Measurements from ENCODE around the gene TNRC6C.

TNRC6C gene

DNA sequence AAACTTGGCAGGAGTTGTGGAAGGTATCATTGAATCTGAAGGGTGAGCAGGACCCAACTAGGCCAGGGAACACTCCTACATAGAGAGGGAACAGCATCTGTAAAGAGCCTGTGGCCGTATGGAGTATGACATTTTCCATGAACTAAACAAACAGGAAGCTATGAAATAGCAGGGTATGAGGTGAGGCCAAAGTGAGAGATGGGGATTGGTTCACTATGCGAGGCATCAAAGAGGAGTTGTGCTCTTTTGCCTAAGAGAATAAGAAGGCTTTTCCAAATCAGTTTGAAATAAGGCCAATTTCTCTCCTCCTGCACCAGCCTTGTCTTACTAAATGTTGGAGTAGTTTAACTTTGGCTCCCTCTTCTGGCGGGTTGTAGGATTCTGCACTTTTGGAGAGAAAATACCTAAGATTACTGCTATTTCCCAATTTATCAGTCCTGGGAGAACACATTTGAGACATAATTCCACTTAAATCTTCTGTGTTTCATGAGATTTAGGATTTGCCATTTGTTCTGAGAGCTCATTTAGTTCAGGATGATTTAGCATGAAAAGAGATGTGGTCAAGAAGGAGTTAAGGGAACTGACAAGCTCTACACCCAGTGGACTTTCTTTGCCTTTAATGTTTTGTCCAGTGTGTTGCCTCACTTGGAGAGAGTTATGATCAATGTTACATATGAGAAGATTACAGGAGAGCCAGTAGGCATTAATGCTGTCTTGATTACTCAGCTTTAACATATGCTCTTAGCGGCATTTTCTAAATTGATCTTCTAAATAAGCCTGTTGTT lies 55.4 kb downstream of the TNRC6C start:
- DNase-seq (ENCODE audit: low read depth), result peak; percentile 76

DNA sequence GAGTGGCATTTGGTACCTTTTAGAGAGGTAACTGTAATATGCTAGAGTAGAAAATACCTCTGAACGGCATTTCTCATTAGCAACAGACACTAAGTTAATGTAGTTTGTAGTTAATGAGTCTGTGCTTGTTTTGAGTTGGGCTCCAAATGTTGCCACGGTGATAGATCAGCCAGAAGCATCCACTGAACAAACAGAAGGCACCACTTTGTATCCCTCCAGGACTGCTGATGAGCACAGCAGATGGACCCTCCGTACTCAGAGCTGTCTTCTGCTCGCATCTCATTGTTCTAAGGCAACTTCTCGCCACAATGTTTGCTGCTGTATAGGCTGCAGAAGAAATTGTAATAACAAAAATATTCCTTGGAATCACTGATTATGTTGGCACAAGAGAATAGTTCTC lies 56.1 kb downstream of the TNRC6C start:
- DNase-seq (ENCODE audit: low read depth), result no peak

DNA sequence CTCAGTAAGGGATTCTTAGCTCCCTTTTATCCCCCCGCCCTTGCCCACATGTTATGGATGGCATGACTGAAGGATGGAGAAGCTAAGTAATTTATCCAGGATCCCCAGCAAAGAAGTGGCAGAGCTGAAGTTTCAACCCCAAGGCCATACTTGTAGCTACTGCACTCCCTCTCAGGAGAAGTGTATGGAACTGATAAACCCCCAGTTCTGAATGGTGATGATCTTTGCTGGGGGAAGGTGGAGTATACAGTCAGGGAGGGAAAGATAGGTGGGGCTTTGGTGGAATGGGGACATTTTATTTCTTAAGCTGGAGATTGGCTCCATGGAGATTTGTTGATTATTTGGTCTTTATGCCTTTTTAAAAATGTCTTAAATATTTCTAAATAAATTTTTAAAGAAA lies 58.3 kb downstream of the TNRC6C start:
- no peak for DNase-seq (ENCODE audit: low read depth)

DNA sequence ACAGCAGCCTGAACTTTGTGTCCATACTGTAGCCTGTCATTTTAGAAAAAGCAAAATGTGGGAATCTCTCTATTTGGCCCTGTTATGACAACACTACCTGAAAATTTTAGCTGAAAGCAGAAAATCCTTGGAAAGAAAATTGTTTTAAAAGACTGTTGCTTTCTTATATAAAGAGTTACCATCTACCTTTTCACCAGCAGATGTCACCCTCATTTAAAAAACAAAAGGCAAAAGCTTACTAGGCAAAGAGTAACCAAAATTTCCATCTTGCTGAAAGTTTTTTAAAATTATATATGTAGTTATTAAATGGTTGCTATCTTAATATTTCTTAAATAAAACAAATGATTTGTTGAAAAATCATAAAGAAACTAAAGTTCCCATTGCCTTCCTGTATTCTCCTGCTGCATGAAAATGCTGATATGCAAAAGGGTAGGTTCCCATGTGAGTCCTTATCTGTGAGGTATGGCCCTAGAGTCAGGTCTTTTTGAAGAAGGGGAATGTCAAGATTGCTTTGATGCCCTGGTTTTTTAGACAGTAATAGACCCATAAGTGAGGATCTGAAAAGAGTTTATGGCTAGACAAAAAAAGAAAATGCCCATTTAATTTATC lies 61.0 kb downstream of the TNRC6C start:
- peak; percentile 67 for DNase-seq (ENCODE audit: low read depth)

DNA sequence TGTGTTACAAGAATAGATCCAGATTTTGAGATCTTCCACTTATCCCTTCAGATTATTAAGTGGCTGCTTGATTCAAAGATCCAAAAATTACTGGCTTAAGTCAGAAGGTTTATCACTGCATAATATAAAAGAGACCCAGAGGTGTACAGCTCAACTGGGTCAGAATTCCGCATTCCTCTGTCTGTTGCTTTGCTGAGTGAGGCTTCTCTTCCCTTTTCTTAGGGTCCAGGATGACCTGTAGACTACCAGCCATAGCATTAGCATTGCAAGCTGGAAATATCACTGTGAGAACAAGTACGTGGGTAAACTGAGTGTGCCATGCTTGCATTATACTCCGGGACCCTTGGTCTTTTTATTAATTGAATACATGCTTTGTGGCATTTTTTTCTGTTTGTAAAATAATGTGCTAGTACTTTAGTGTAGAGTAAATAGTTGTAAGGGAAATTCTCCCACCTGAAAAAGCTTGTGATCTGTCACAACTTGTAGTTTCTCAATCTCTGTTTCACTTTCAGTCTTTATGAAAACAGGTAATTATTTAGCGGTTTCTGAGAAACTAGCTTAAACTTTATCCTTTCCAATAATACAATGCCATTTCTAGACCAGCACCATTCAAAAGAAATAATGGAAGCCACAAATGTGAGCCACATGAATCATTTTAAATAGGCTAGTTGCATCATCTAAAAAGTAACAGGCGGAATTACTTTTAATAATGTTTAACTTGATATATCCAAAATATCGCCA lies 61.6 kb downstream of the TNRC6C start:
- DNase-seq (ENCODE audit: low read depth), result no peak

DNA sequence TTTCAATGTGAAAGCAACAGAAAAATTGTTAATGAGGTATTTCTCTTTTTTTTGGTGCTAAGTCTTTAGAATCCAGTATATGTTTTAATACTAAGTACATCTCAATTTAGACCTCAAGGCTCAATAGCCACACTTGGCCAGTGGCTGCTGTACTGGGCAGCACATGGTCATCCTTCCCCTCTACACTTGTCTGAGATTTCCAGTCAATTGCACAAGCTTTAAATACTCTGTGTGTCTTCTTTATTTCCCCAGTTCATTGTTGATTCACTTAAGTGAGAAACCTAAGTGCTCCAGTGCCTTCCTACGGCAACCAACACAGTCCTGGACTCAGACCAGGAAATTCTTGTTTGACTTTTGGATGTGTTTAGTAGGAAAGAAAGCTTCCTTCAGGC lies 62.2 kb downstream of the TNRC6C start:
- no peak for DNase-seq (ENCODE audit: low read depth)

DNA sequence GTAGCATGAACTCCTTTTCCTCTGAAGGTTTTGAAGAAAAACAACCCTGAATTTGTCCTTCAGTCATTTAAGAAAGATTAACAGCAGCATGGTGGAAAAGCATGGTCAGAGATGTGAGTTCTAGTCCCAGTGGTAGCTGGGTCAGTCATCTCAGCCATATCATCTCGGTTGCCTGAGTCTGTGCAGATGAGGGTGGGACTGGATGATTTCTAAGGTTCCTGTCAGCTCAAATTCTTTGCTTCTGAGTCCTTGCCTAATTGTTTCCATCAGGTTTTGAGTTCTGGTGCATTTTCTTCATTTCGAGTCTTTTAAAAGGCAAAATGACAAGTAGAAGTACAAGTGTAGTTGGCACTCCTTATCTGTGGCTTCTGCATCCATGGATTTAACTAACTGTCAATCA lies 63.9 kb downstream of the TNRC6C start:
- peak; percentile 36 for DNase-seq (ENCODE audit: low read depth)

DNA sequence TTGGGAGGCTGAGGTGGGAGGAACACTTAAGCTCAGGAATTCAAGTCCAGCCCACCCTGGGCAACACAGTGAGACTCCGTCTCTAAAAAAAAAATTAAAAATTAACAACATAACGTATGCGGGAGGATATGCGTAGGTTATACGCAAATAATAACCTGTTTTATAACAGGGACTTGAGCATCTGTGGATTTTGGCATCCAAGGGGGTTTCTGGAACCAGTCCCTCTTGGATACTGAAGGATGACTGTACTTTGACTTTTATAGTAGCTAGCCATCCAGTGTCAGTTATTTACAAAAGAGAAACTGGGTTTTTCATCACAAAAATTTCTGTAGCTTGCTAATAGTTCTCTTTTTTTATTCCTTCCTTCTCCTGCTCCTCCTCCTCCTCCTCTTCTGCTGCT lies 64.5 kb downstream of the TNRC6C start:
- no peak for DNase-seq (ENCODE audit: low read depth)

DNA sequence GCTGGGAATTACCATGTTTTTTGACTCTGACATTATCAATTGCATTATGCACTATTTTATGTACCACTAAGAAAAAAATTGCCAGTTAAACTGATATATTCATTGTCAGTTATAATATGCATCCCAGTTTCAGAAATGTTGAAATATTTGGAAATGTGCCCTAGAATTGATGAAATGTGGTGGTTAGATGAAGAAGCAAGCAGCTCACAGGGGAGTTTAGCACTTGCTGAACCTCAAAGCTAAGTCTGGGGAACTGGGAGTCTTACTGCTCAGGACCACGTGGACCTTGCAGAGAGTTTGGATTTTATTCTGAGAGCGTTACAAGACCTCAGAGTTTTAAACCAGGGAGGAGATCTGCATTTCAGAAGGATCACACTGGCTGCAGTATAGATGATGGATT lies 67.9 kb downstream of the TNRC6C start:
- no peak for DNase-seq (ENCODE audit: low read depth)

DNA sequence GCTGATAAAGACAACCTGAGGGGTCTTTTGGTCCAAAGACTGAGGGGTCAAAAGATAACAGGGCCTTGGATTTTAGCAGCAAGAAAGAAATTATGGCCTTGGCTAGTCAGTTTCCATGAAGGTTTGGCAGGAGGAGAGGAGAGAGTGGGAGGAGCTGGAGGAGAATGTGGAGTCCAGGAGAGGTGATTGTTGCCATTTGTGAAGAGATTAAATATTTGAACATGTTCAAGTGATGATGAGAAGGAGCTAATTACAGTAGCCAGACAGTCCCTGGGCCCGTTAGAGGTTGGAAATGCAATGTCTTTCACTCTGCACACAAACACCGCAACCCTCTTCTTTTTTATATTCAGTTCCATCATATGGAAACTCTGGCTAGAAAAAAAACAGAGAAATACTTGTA lies 68.6 kb downstream of the TNRC6C start:
- no peak for DNase-seq (ENCODE audit: low read depth)

DNA sequence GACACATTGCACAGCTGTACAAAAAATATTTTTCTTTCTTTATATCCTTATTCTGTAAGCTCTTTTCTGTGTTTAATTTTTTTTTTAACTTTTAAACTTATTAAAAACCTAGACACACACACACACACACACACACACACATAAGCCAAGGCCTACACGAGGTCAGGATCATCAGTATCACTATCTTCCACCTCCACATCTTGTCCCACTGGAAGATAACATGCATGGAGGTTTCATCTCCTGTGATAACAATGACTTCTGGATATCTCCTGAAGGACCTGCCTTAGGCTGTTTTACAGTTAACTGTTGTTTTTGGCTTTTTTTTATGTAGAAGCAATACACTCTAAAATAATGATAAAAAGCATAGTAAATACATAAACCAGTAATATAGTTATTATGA lies 71.2 kb downstream of the TNRC6C start:
- DNase-seq (ENCODE audit: low read depth), result no peak

DNA sequence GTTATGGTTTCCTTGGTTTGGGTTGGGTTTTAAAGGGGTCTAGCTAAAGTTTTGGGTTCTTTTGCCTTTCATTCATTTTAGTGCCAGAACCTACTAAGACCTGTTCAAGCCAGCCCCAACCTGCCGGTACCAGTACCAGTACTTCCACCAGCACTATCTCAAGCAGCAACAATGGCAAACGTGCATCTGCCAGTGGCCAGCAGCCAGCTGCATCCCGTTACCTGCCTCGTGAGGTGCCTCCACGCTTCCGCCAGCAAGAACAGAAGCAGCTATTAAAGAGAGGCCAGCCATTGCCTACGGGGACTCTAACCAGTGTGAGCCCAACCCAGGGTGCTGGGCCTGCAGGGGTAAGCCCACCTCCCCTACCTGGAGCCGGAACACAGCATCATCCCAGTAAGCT lies 72.9 kb downstream of the TNRC6C start:
- DNase-seq (ENCODE audit: low read depth), result no peak

DNA sequence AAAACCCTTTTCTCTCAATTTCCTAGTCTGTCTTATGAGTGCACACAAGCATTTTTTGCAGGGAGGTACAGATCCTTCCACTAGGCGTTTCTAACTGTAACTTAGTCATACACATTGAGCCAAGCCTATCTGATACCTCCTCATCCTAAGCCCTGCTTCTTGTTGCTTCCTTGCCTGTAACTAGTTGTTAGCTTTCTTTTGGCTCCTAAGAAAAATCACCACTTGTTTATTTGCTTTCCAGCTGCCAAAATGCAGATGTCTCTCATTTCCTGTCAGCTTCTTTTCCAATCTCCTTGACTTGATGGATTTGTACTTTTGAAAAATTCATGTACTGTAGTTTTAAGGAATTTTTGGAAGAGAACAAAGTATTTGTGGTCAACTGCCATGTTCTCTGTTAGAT lies 73.7 kb downstream of the TNRC6C start:
- peak; percentile 78 for DNase-seq (ENCODE audit: low read depth)

DNA sequence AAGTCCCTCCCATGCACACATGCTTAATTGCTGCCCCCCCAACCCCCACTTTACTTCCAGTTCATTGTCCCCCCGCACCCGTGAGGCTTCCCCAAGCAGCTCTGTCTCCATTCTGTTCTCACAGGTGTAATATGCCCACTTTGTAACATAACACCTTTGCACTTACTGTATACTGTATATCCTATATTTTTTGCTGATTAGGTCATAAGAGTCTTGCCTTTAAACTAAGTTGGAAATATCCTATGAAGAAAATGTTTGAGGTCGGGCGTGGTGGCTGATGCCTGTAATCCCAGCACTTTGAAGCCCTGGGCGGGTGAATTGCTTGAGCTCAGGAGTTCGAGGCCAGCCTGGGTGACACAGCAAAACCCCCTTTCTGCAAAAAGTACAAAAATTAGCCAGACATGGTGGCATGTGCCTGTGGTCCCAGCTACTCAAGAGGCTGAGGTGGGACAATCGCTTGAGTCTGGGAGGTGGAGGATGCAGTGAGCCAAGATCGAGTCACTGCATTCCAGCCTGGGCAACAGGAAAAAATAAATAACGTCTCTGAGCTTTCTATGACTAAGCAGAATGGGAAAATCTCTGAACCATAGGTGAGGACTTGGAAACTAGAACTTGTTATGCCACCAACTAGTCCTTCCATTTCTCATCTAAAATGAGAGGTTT lies 76.1 kb downstream of the TNRC6C start:
- DNase-seq (ENCODE audit: low read depth), result peak; percentile 86

DNA sequence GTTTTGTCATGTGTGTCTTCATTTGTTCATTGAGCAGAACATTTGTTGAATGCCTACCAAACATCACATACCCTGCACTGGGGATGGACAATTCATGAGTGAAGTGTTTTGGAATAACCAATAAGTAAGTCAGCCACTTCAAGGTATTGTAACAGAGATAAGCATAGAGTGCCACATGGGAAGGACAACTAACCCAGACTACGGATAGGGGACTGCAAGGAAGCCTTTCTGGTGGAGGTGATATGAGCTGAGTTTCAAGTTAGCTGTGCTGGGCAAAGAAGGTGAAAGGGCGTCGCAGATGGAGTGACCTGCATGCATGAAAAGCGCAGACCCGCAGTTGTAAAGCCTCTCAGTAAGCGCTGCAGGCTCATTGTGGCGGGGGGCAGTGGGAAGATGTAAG lies 78.8 kb downstream of the TNRC6C start:
- DNase-seq (ENCODE audit: low read depth), result no peak

DNA sequence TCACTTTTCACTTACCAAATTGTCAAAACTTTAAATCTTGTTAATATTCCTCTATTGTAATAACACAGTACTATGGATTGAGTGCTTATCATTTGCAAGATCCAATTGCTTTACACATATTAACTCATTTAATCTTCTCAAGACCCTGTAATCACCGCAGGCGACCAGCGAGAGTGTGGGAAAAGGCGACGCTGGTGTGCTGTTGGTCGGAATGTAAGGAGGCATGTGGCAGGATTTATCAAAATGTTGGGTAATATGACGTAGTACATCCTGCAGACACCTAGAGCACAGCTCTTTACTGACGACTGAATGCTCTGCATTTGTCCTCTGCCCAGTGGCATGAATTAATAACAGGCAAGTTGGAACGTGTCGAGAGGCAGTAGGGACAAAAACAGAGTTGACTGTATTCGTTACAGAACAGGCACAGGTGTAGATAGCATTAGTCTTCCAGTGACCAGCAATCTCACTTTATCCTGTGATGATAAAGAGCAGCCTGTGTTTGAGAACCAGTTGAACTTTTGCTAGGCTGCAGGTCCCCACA lies 80.3 kb downstream of the TNRC6C start:
- DNase-seq (ENCODE audit: low read depth), result no peak

DNA sequence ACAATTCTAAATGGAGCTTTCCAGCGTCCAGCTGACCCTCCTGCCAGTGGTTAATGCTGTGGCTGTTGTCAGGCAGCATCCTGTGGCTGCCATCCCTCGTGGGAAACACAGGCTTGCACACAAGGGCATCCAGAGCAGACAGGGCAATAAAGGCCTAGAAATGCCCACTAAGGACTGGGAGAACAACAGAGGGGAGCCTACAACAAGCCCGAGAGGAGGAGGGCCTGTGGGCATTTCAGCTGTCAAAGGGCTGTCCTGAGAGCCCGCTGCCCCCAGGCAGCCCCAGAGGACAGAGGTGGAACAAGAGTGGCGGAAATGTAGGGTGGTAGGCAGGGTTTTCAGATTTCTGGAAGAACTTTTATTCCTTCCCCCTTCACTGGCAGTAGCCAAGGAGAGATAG lies 81.1 kb downstream of the TNRC6C start:
- no peak for DNase-seq (ENCODE audit: low read depth)

DNA sequence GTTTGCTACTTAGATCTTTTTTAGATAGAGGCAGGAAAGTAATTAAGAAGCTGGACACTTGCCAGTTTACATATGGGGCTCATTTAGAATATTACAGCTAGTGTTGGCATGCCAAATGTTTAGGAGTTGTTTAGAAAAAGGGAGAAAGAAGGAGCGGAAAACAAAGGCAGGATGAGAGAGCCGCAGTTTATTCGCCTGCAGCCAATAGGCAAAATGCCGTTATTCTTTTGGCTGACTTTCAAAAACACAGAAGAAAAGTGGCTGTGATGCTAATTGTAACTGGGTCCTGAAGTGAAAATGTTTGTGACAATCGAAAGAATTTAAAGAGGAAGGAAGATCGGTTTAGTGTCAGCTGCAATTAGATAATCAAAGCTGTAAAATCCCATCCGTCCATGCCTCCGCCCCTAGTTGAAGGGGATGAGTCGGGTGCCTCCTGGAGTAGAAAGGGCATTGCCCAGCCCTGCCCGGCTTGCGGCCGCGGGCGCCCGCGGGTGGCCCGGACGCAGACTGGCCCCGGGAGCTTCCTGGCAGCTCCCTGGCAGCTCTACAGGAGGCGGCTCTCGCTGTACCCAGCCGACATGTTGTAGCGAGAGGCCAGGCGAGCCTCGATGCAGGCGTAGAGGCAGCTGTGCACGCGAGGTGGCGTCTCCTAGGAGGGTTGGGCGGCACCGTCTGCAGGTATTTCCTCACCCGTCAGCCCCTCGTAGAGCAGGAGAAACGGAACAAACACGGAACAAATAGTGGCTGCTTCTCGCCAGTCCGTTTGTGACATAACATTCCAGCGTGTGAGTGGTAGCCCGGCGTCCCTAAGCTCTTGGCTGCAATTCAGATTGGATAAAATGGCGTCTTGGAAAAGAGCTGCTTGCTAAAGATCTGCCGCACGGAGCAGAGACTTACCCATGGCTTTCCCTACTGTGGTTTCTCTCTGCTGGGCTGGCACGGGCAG lies 82.2 kb downstream of the TNRC6C start:
- peak; percentile 77 for DNase-seq (ENCODE audit: low read depth)

DNA sequence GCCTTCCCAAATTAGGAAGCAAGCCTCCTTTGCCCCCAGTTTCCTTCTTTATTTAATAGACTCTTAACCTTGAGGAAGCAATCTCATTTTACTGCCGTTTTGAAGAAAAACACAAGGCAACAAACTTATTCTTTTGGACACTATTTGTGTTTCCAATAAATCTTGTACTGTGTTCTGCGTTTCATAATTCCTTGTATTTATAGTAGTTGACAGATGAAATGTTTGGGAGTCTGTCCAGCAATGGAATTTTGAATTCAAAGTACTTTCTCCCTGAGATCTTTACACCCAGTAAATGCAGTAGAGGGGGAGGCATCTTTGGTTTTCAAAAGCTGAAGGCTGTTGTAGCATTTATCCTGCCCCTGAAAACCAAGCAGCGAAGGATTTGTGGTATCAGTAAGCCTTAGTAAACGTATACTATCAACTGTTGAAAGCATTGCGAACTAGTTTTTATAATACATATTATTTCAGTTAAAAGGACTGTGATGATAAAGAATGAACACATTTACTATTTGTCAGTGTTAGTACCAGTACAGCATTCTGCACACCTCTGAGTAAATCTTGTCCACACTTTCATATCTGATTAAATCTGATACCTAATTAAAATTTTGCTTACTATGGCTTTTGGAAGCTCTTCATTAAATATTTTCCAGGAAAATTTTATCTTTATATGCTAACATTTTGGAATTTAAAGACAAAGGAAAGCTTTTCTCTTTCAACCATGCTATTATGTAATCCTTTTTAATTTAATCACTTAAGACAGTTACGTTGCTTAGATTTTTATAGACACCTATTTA lies 83.1 kb downstream of the TNRC6C start:
- DNase-seq (ENCODE audit: low read depth), result peak; percentile 40

DNA sequence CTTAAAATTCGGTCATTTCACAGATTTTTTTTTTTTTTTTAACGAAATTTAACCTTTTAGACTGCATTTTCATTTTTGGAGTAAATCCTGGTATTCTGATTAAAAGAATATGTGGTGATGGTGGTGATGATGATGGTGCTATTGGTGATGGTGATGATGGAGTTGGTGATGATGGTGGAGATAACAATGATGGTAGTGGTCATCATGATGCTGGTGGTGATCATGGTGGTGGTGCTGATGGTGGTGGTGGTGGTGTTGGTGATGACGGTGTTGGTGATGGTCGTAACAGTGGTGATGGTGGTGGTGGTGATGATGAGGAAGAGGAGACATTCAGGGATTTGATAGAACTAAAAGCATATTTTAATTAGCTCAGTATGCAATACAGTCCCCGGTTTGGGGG lies 84.0 kb downstream of the TNRC6C start:
- DNase-seq (ENCODE audit: low read depth), result no peak

DNA sequence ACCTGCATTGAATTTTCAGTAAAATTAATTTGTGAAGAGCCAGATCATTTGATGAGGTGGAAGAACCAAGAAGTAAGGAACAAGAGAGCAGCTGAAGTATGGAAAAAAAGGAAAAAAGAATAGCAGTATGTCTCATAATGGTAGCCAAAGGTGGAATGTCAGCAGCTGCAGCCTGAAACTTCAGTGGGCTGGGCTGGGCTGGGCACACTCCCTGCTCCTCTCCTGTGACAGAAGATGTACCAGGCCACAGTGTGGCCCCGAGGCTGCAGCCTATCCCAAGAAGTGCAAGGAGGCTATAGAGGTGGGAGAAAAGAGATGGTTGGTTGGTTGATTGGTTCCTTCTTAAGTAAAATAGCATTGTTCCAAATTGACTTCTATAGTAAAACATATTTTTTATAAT lies 84.5 kb downstream of the TNRC6C start:
- no peak for DNase-seq (ENCODE audit: low read depth)

All from ELR (cell line).